H1 (cell line): ENCODE measurements around the gene ASB13. TPM values are rescaled to one million over a fixed set of nuclear protein-coding genes. Genes with fewer than 3 reads are reported as not detected.

Source experiments
- RFX5 ChIP-seq: IDR thresholded peaks from 2 replicates; pipeline ENCODE4 v1.6.1; 2011; ENCODE audit warnings: low read depth, low read length, improper control_type of control experiment, borderline replicate concordance
- polyA plus RNA-seq, 7 experiments: library from polyadenylated mRNA; depleted of rRNA in 3 of 7; stranded (reverse) in 5 of 7; unstranded in 2 of 7; fragments of >200 nt in 5 of 7; fragments of 200-250 nt in 2 of 7; gene quantifications; 1 replicate in 5 of 7; 2 replicates in 1 of 7; 4 replicates in 1 of 7; pipeline versions ENCODE4 v1.2.1 to v1.2.3, GENCODE V29; 2011 to 2013; ENCODE audit warnings: missing spikeins in 2 of 7, mixed read lengths in 2 of 7
- total RNA-seq: library from RNA; stranded (reverse); fragmentation: NEBNext Ultra II Directional; extraction: Animal tissue kit (Norgen Biotek cat#: 25700); gene quantifications from 2 replicates; pipeline ENCODE4 v1.2.1, GENCODE V29; 2021

ASB13 gene
- total and polyA plus RNA-seq, 2 of the 8 experiments (the other 6 are each of a cell fraction or from before 2014, with no cell fraction given): 12.3 to 20.2 TPM

GRCh38 chr10:5598085-5598690 is 68.2 kb downstream of the ASB13 start (continued):
- TF ChIP-seq RFX5: no peak
